Endodermal cell (in vitro differentiated cells): ENCODE results near the gene SEZ6L. TPM values are rescaled to one million over a fixed set of nuclear protein-coding genes. Genes with fewer than 3 reads are reported as not detected.

ENCODE experiments used
- DNase-seq: peaks from one replicate; pipeline ENCODE4 v3.0.0-alpha.2; 2017
- H3K27ac ChIP-seq: 2 replicates; pipeline ENCODE4 v1.5.1; 2013; ENCODE audit warnings: mild to moderate bottlenecking, low read depth, low read length, moderate library complexity
- H3K27me3 ChIP-seq: 2 replicates; pipeline ENCODE4 v1.6.1; 2013; ENCODE audit warnings: mild to moderate bottlenecking, low read length, moderate library complexity; ENCODE audit not compliant: insufficient read depth, control insufficient read depth, poor library complexity, severe bottlenecking
- H3K36me3 ChIP-seq: 2 replicates; pipeline ENCODE4 v1.7.0; 2013; ENCODE audit warnings: mild to moderate bottlenecking, low read length, moderate library complexity; ENCODE audit not compliant: control insufficient read depth, insufficient read depth
- H3K4me1 ChIP-seq: one replicate; pipeline ENCODE4 v1.7.0; 2013; ENCODE audit warnings: low read length; ENCODE audit not compliant: control insufficient read depth, insufficient read depth
- H3K4me3 ChIP-seq: 2 replicates; pipeline ENCODE4 v1.5.1; 2013; ENCODE audit warnings: mild to moderate bottlenecking, low read length, moderate library complexity
- H3K9ac ChIP-seq: 2 replicates; pipeline ENCODE4 v1.6.1; 2013; ENCODE audit warnings: mild to moderate bottlenecking, low read length, moderate library complexity; ENCODE audit not compliant: poor library complexity, severe bottlenecking; ENCODE audit errors: extremely low read depth
- H3K9me3 ChIP-seq: 2 replicates; pipeline ENCODE4 v1.6.1; 2013; ENCODE audit warnings: mild to moderate bottlenecking, low read length, moderate library complexity; ENCODE audit not compliant: control insufficient read depth
- H3K27ac Mint-ChIP-seq: 2 replicates; pipeline ENCODE4 v1.8.0; 2020; ENCODE audit warnings: mixed read lengths
- H3K27me3 Mint-ChIP-seq: 2 replicates; pipeline ENCODE4 v1.8.0; 2021; ENCODE audit warnings: mild to moderate bottlenecking, mixed read lengths; ENCODE audit not compliant: insufficient read depth
- H3K36me3 Mint-ChIP-seq: 2 replicates; pipeline ENCODE4 v1.8.0; 2020; ENCODE audit warnings: low read depth, mixed read lengths
- H3K4me1 Mint-ChIP-seq: 2 replicates; pipeline ENCODE4 v1.8.0; 2020; ENCODE audit warnings: mixed read lengths
- H3K4me3 Mint-ChIP-seq: 2 replicates; pipeline ENCODE4 v1.8.0; 2020; ENCODE audit warnings: mild to moderate bottlenecking, moderate library complexity, mixed read lengths
- H3K9me3 Mint-ChIP-seq: 2 replicates; pipeline ENCODE4 v1.8.0; 2020; ENCODE audit warnings: mild to moderate bottlenecking, mixed read lengths
- CTCF ChIP-seq: fragments of 200-600 bp; sonication (generic); conservative IDR thresholded peaks from 2 replicates; pipeline ENCODE4 v1.5.0; 2021; ENCODE audit warnings: antibody characterized with exemption, mild to moderate bottlenecking
- WGBS, 2 experiments: methylation state at CpG; one replicate each; pipeline versions ENCODE4 v1.1.5 to v1.1.7; 2013; ENCODE audit warnings: missing lambda C conversion rate in 2 of 2, mixed read lengths in 1 of 2; ENCODE audit not compliant: insufficient coverage in 1 of 2, insufficient read length in 1 of 2; 5-methylcytosine and 5-hydroxymethylcytosine counted together
- total RNA-seq, 2 donors: library from RNA; stranded (reverse); fragmentation: NEBNext Ultra II Directional in 1 of 2; extraction: Animal tissue kit (Norgen Biotek cat#: 25700) in 1 of 2; gene quantifications; 2 replicates in 1 of 2; 3 replicates in 1 of 2; pipeline ENCODE4 v1.2.1, GENCODE V29; 2021

SEZ6L gene
- total RNA-seq, 2 donors from 2014 or later: 32.1 to 39.4 TPM

- no peak for TF ChIP-seq CTCF
- Histone ChIP-seq H3K4me3 (no peak overlapping the region), H3K27ac (no peak overlapping the region), H3K27me3 (peaks cover 4% of the 10 kb centered on the region), H3K9ac (no peak overlapping the region), H3K9me3 (peaks cover 6% of the 10 kb centered on the region), H3K4me1 (no peaks in the 10 kb centered on the region), H3K36me3 (no peaks in the 10 kb centered on the region)
- Mint-ChIP-seq H3K9me3 (peaks cover 3% of the 10 kb centered on the region), H3K27me3 (peaks cover 25% of the 10 kb centered on the region), H3K4me1 (no peaks in the 10 kb centered on the region), H3K4me3 (no peak overlapping the region), H3K27ac (no peak overlapping the region), H3K36me3 (no peaks in the 10 kb centered on the region)
- DNase-seq: no peak
- 80 to 88% methylated on average over 1 to 7 of the region's 7 CpGs for WGBS, 2 experiments
Measured at GRCh38 chr22:26246552-26246951, 77.3 kb downstream of the SEZ6L start.

- H3K4me3 Mint-ChIP-seq: no peak overlapping the region
- Histone ChIP-seq H3K27ac (no peak overlapping the region), H3K9ac (no peak overlapping the region), H3K4me1 (no peaks in the 10 kb centered on the region), H3K27me3 (no peaks in the 10 kb centered on the region), H3K36me3 (no peaks in the 10 kb centered on the region), H3K9me3 (peaks cover 6% of the 10 kb centered on the region), H3K4me3 (no peak overlapping the region)
- H3K4me1 Mint-ChIP-seq: no peaks in the 10 kb centered on the region
- no peaks in the 10 kb centered on the region for H3K36me3 Mint-ChIP-seq
- peaks cover 3% of the 10 kb centered on the region for H3K9me3 Mint-ChIP-seq
- 92 to 100% methylated on average over 1 to 5 of the region's 5 CpGs for WGBS, 2 experiments
- H3K27ac Mint-ChIP-seq: no peak overlapping the region
- no peak for TF ChIP-seq CTCF
- DNase-seq: no peak
- H3K27me3 Mint-ChIP-seq: peaks cover 7% of the 10 kb centered on the region
Measured at GRCh38 chr22:26251869-26252268, 82.6 kb downstream of the SEZ6L start.

GRCh38 chr22:26259510-26259909, 90.2 kb downstream of the SEZ6L start:
- Mint-ChIP-seq H3K27me3 (peaks cover 60% of the 10 kb centered on the region), H3K9me3 (no peaks in the 10 kb centered on the region), H3K4me3 (no peak overlapping the region), H3K4me1 (peaks cover 7% of the 10 kb centered on the region), H3K27ac (no peak overlapping the region), H3K36me3 (no peaks in the 10 kb centered on the region)
- no peak overlapping the region for H3K27ac ChIP-seq
- no peak overlapping the region for H3K4me3 ChIP-seq
- H3K36me3 ChIP-seq: no peaks in the 10 kb centered on the region
- 0 to 13% methylated on average over 4 to 5 of the region's 6 CpGs for WGBS, 2 experiments
- H3K9me3 ChIP-seq: no peaks in the 10 kb centered on the region
- no peak overlapping the region for H3K9ac ChIP-seq
- H3K4me1 ChIP-seq: no peaks in the 10 kb centered on the region
- peak; percentile 91 for DNase-seq
- H3K27me3 ChIP-seq: peaks cover 38% of the 10 kb centered on the region
- no peak for TF ChIP-seq CTCF
